NCI-H146 treated with DMSO at 0.1 percent for 48 hours (cell line): Measurements from ENCODE around the gene ULBP3.

Source experiments
- DNase-seq: peaks from one replicate; lab custom pipeline; 2025; ENCODE audit not compliant: unreplicated experiment; lab: John Stamatoyannopoulos, UW

The ULBP3 gene

GRCh38 chr6:150068720-150069648 lies at the start of gene ULBP3:
Gene ULBP3 (minus strand): TSS chr6:150069121. CDS start chr6:150069066, 55 bp downstream.
- DNase-seq = peak; percentile 92

- peak; percentile 86 for DNase-seq
These were observed 49.7 kb upstream of the ULBP3 start for GRCh38 chr6:150118627-150119026.

GRCh38 chr6:150118203-150118602 lies 49.3 kb upstream of the ULBP3 start:
- DNase-seq = peak; percentile 65

GRCh38 chr6:150116200-150116800 lies 47.4 kb upstream of the ULBP3 start:
- no peak for DNase-seq

- DNase-seq = no peak
These were observed 46.8 kb upstream of the ULBP3 start for GRCh38 chr6:150115769-150116168.

- no peak for DNase-seq
These were observed 43.3 kb upstream of the ULBP3 start for GRCh38 chr6:150112233-150112632.

- DNase-seq = no peak
These were observed 33.9 kb upstream of the ULBP3 start for GRCh38 chr6:150102750-150103270.

- DNase-seq = no peak
These were observed 31.8 kb upstream of the ULBP3 start for GRCh38 chr6:150100745-150101144.

- no peak for DNase-seq
These were observed 31.0 kb upstream of the ULBP3 start for GRCh38 chr6:150099953-150100352.

- DNase-seq = no peak
These were observed 30.6 kb upstream of the ULBP3 start for GRCh38 chr6:150099546-150099945.

- no peak for DNase-seq
These were observed 29.2 kb upstream of the ULBP3 start for GRCh38 chr6:150098155-150098554.

- DNase-seq = no peak
These were observed 24.5 kb upstream of the ULBP3 start for GRCh38 chr6:150093397-150093796.

GRCh38 chr6:150091476-150091875 lies 22.6 kb upstream of the ULBP3 start:
- DNase-seq = peak; percentile 54

GRCh38 chr6:150090328-150090727 lies 21.4 kb upstream of the ULBP3 start:
- no peak for DNase-seq

GRCh38 chr6:150088481-150089154 lies 19.7 kb upstream of the ULBP3 start:
- peak; percentile 77 for DNase-seq

- DNase-seq = no peak
These were observed 18.4 kb upstream of the ULBP3 start for GRCh38 chr6:150087336-150087735.

GRCh38 chr6:150086026-150086425 lies 17.1 kb upstream of the ULBP3 start:
- no peak for DNase-seq

- no peak for DNase-seq
These were observed 15.5 kb upstream of the ULBP3 start for GRCh38 chr6:150084426-150084825.

GRCh38 chr6:150083839-150084238 lies 14.9 kb upstream of the ULBP3 start:
- no peak for DNase-seq

GRCh38 chr6:150081702-150082101 lies 12.8 kb upstream of the ULBP3 start:
- DNase-seq = no peak

GRCh38 chr6:150079604-150080003 lies 10.7 kb upstream of the ULBP3 start:
- DNase-seq = peak; percentile 56
